Activated CD8-positive, alpha-beta T cell treated with anti-CD3 and anti-CD28 coated beads for 36 hours (primary cell): ENCODE data around the gene LRRC45. TPM values are rescaled to one million over a fixed set of nuclear protein-coding genes. Genes with fewer than 3 reads are reported as not detected.

Source experiments
- ATAC-seq: fragments of 200-7000 bp; cut with Tn5 transposase; one replicate; pipeline ENCODE4 v1.10.0; 2021; ENCODE audit warnings: mild to moderate bottlenecking, moderate library complexity
- CTCF ChIA-PET: fragments of 350-600 bp; sonication (Branson Sonifier 250); formaldehyde crosslinking; loops from one replicate; lab custom pipeline; 2021; ENCODE audit warnings: antibody characterized with exemption; lab: Charles Lee
- POLR2A ChIA-PET: fragments of 350-600 bp; sonication (Branson Sonifier 250); formaldehyde crosslinking; loops from one replicate; lab custom pipeline; 2021; ENCODE audit warnings: antibody characterized with exemption; lab: Charles Lee
- DNase-seq: peaks from one replicate; pipeline ENCODE4 v3.0.0-alpha.2; 2020
- H3K27ac Mint-ChIP-seq: one replicate; pipeline ENCODE4 v1.8.0; 2021; ENCODE audit warnings: mild to moderate bottlenecking, mixed read lengths
- H3K27me3 Mint-ChIP-seq: one replicate; pipeline ENCODE4 v1.8.0; 2021; ENCODE audit warnings: mixed read lengths
- H3K36me3 Mint-ChIP-seq: one replicate; pipeline ENCODE4 v1.8.0; 2021; ENCODE audit warnings: low read depth, mixed read lengths
- H3K4me1 Mint-ChIP-seq: one replicate; pipeline ENCODE4 v1.8.0; 2021; ENCODE audit warnings: low read depth, mixed read lengths
- H3K4me3 Mint-ChIP-seq: one replicate; pipeline ENCODE4 v1.8.0; 2021; ENCODE audit warnings: mild to moderate bottlenecking, moderate library complexity, mixed read lengths
- H3K9me3 Mint-ChIP-seq: one replicate; pipeline ENCODE4 v1.8.0; 2021; ENCODE audit warnings: mixed read lengths
- intact Hi-C: fragments of 100-400 bp; cut with micrococcal nuclease; formaldehyde crosslinking; loops from one replicate; pipeline ENCODE4 v1.10.0; 2022
- total RNA-seq, 2 experiments: library from RNA; stranded (reverse); gene quantifications; one replicate each; pipeline ENCODE4 v1.2.3, GENCODE V29; 2021
- TF ChIP-seq, protein P1 (sequence below): fragments of 200-600 bp; IDR thresholded peaks from one replicate; pipeline ENCODE4 v1.8.0; 2022; ENCODE audit warnings: antibody characterized with exemption, mild to moderate bottlenecking

The LRRC45 gene
- total RNA-seq, 2 experiments from 2014 or later = 12.9 TPM

DNA sequence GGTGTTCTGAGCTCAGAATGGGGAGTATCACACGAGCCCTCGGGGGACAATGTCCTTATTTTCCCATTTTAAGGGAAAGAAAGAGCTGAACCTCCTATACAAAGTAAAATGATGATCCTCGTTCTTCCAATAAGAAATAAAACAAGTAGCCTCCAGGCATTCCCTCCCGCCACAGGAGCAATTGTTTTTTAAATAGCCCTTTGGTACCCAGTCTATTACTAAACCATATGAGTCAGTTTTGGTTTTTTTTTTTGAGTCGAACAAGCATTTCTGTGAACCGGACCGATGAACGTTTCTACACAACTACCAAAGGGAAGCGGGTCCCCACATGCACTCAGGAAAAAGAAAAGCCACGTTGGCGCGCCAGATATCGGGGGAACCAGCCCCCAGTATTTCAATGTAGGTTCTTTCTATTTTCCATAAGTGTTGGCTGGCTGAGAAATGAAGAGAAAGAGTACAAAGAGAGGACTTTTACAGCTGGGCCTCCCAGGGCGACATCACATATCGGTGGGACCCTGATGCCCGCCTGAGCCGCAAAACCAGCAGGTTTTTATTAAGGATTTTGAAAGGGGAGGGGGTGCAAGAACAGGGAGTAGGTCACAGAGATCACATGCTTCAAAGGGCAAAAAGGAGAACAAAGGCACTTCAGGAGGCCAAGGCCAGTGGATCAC is 18.2 kb downstream of the LRRC45 start:
- Mint-ChIP-seq H3K27me3 (no peaks in the 10 kb centered on the region), H3K9me3 (no peaks in the 10 kb centered on the region), H3K27ac (no peak overlapping the region), H3K4me1 (peaks cover 12% of the 10 kb centered on the region), H3K36me3 (no peaks in the 10 kb centered on the region), H3K4me3 (no peak overlapping the region)
- TF ChIP-seq, protein P1, sequence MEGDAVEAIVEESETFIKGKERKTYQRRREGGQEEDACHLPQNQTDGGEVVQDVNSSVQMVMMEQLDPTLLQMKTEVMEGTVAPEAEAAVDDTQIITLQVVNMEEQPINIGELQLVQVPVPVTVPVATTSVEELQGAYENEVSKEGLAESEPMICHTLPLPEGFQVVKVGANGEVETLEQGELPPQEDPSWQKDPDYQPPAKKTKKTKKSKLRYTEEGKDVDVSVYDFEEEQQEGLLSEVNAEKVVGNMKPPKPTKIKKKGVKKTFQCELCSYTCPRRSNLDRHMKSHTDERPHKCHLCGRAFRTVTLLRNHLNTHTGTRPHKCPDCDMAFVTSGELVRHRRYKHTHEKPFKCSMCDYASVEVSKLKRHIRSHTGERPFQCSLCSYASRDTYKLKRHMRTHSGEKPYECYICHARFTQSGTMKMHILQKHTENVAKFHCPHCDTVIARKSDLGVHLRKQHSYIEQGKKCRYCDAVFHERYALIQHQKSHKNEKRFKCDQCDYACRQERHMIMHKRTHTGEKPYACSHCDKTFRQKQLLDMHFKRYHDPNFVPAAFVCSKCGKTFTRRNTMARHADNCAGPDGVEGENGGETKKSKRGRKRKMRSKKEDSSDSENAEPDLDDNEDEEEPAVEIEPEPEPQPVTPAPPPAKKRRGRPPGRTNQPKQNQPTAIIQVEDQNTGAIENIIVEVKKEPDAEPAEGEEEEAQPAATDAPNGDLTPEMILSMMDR = no peak
- no peak for ATAC-seq
- CTCF ChIA-PET = interaction anchor here (1.1 to 1.6 kb wide), 2 partner anchors 11 to 12 kb away, joined by 3 to 4 read pairs; no protein-coding TSS in a partner anchor
- no peak for DNase-seq
- intact Hi-C loops = no loop called here
- POLR2A ChIA-PET = interaction anchor here (1.3 kb wide), 1 partner anchor 24 kb away, joined by 4 read pairs; no protein-coding TSS in a partner anchor

DNA sequence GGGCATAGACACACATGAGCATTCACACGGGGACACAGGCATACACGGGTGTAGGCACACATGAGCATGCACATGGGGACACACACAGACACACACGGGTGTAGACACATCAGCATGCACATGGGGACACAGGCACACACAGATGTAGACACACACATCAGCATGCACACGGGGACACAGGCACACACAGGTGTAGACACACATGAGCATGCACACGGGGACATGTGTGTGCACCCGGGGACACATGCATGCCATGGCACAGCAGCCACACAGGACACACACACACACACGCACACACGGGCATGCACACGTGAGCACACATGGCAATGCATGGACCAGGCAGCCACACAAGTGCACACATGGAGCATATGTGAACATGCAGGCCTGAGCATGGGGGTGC is 19.5 kb downstream of the LRRC45 start:
- Mint-ChIP-seq H3K9me3 (no peaks in the 10 kb centered on the region), H3K27ac (no peak overlapping the region), H3K36me3 (no peaks in the 10 kb centered on the region), H3K4me1 (peaks cover 12% of the 10 kb centered on the region), H3K4me3 (no peak overlapping the region), H3K27me3 (no peaks in the 10 kb centered on the region)
- ATAC-seq (no peak), DNase-seq (no peak)
- ChIA-PET POLR2A (interaction anchor here (1.8 kb wide), 1 partner anchor 17 kb away, joined by 4 read pairs; no protein-coding TSS in a partner anchor), CTCF (interaction anchor here (1.8 kb wide), 1 partner anchor 14 kb away, joined by 6 read pairs; no protein-coding TSS in a partner anchor)
- intact Hi-C loops = no loop called here
- TF ChIP-seq, protein P1 = no peak

- H3K4me1 Mint-ChIP-seq = peaks cover 7% of the 10 kb centered on the region
- ChIA-PET CTCF (interaction anchor here (1.8 kb wide), 1 partner anchor 15 kb away, joined by 6 read pairs; no protein-coding TSS in a partner anchor), POLR2A (interaction anchor here (1.8 kb wide), 1 partner anchor 16 kb away, joined by 4 read pairs; no protein-coding TSS in a partner anchor)
- H3K36me3 Mint-ChIP-seq = no peaks in the 10 kb centered on the region
- no peak overlapping the region for H3K27ac Mint-ChIP-seq
- DNase-seq = no peak
- intact Hi-C loops = no loop called here
- no peak for ATAC-seq
- TF ChIP-seq, protein P1 = no peak
- no peaks in the 10 kb centered on the region for H3K27me3 Mint-ChIP-seq
- H3K4me3 Mint-ChIP-seq = no peak overlapping the region
- no peaks in the 10 kb centered on the region for H3K9me3 Mint-ChIP-seq
Measured at GRCh38 chr17:82043507-82043906, 20.4 kb downstream of the LRRC45 start.

GRCh38 chr17:82045936-82046484 is 22.9 kb downstream of the LRRC45 start:
- Mint-ChIP-seq H3K4me1 (peaks cover 12% of the 10 kb centered on the region), H3K27ac (no peak overlapping the region), H3K27me3 (no peaks in the 10 kb centered on the region), H3K4me3 (no peak overlapping the region), H3K9me3 (no peaks in the 10 kb centered on the region), H3K36me3 (no peaks in the 10 kb centered on the region)
- DNase-seq = no peak
- ChIA-PET CTCF (no interaction called here), POLR2A (no interaction called here)
- TF ChIP-seq, protein P1 = no peak
- intact Hi-C loops = no loop called here
- no peak for ATAC-seq

- H3K27ac Mint-ChIP-seq = no peak overlapping the region
- ATAC-seq (no peak), DNase-seq (no peak)
- ChIA-PET CTCF (no interaction called here), POLR2A (no interaction called here)
- intact Hi-C loops = no loop called here
- TF ChIP-seq, protein P1 = no peak
- no peak overlapping the region for H3K4me3 Mint-ChIP-seq
- no peaks in the 10 kb centered on the region for H3K36me3 Mint-ChIP-seq
- no peaks in the 10 kb centered on the region for H3K27me3 Mint-ChIP-seq
- H3K9me3 Mint-ChIP-seq = no peaks in the 10 kb centered on the region
- H3K4me1 Mint-ChIP-seq = peaks cover 12% of the 10 kb centered on the region
Measured at GRCh38 chr17:82046903-82047302, 23.8 kb downstream of the LRRC45 start.
